HL-60 (cell line): ENCODE results near the gene CAMSAP3.

Experiments used
- DNase-seq, 2 experiments: peaks; one replicate each; pipeline ENCODE4 v3.0.0-alpha.2; 2010 to 2020; ENCODE audit warnings: low read depth in 1 of 2, low spot score in 1 of 2
- H3K27ac ChIP-seq: fragments of 250-450 bp; sonication (Bioruptor Pico); replicated peaks from 2 replicates; pipeline ENCODE4 v1.5.1; 2020; ENCODE audit warnings: mild to moderate bottlenecking, moderate library complexity
- H3K27me3 ChIP-seq: fragments of 250-450 bp; sonication (Bioruptor Pico); 2 replicates; pipeline ENCODE4 v1.5.1; 2021; ENCODE audit warnings: mild to moderate bottlenecking, moderate library complexity; ENCODE audit not compliant: insufficient read depth, poor library complexity, severe bottlenecking
- H3K4me3 ChIP-seq: replicated peaks from 2 replicates; pipeline ENCODE4 v1.5.1; 2011; ENCODE audit warnings: mild to moderate bottlenecking, control low read depth, low read length; ENCODE audit not compliant: insufficient read depth
- CTCF ChIP-seq: IDR thresholded peaks from one replicate; pipeline ENCODE4 v1.5.1; 2011; ENCODE audit warnings: low read length, control low read depth, inconsistent platforms; ENCODE audit not compliant: insufficient read depth
- GABPA ChIP-seq: IDR thresholded peaks from 2 replicates; pipeline ENCODE4 v1.6.1; 2012; ENCODE audit warnings: low read depth
- POLR2AphosphoS5 ChIP-seq: IDR thresholded peaks from 2 replicates; pipeline ENCODE4 v1.6.1; 2012; ENCODE audit warnings: low read depth
- REST ChIP-seq: IDR thresholded peaks from 2 replicates; pipeline ENCODE4 v1.6.1; 2012; ENCODE audit warnings: low read depth; ENCODE audit not compliant: insufficient replicate concordance
- SPI1 ChIP-seq: IDR thresholded peaks from 2 replicates; pipeline ENCODE4 v1.6.1; 2012; ENCODE audit warnings: low read depth, mild to moderate bottlenecking, borderline replicate concordance

CAMSAP3 gene

GRCh38 chr19:7600721-7601120, 5.1 kb downstream of the CAMSAP3 start:
- H3K27ac ChIP-seq = no peak overlapping the region

DNA sequence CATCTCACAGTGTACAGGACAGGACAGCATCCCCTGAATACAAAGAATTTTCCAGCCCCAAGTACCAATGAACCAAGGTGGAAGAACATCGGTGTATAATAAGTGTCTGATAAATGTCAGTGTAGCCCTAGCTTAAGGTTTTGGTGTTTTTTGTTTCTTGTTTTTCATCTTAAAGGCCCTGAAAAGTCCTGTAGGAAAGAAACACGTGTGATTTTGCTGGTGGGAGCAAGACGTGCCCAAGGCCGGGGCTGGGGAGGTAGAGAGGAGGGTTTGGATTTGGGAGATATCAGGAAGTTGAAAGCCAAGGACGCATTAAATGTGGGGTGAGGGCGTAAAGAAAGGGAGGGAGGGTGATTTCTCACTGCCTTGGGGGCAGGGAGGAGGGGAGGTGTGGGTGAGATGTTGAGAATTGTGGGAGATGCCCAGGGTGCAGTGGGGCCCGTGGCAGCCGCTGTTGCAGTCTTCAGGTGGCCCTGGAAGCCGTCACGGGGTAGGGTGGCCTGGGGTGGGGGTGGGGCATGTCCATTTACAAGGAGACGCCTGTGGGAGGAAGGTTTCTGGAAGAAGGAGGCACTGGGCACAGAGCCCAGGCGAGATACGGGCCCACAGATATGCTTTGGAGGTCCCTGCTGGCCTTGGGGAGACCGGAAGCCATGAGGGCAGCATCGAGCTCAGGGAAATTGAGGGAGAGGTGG, 6.7 kb downstream of the CAMSAP3 start:
- DNase-seq = no peak
- Histone ChIP-seq H3K4me3 (no peak overlapping the region), H3K27ac (no peak overlapping the region), H3K27me3 (peaks cover 10% of the 10 kb centered on the region)
- no peak for TF ChIP-seq POLR2AphosphoS5
- TF ChIP-seq GABPA = no peak
- TF ChIP-seq REST = no peak
- no peak for TF ChIP-seq CTCF
- TF ChIP-seq SPI1 = no peak

More at GRCh38 chr19:7600721-7601120, 5.1 kb downstream of the CAMSAP3 start:
- TF ChIP-seq SPI1 = no peak
- TF ChIP-seq GABPA = no peak
- TF ChIP-seq CTCF = no peak
- no peak for TF ChIP-seq REST
- no peak for TF ChIP-seq POLR2AphosphoS5
- no peak overlapping the region for H3K4me3 ChIP-seq
- DNase-seq = no peak
- peaks cover 18% of the 10 kb centered on the region for H3K27me3 ChIP-seq

DNA sequence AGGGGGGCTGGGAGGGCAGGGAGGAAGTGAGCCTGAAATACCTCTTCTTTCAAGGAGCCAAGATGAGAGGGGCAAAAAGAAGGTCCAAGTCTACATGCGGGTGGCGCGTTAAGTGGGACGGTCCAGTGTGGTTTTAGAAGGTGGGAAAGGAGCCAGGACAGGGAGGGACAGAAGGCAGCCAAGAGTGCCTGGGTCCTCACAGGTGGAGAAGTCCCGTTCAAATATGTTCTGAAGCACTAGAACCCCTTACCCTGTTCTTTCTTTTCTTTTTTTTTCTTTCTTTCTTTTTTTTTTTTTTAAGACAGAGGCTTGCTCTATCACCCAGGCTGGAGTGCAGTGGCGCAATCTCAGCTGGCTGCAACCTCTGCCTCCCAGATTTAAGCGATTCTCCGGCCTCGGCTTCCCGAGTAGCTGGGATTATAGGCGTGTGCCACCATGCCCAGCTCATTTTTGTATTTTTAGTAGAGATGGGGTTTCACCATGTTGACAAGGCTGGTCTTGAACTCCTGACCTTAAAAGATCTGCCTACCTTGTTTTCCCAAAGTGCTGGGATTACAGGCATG, 7.4 kb downstream of the CAMSAP3 start:
- Histone ChIP-seq H3K27me3 (peaks cover 6% of the 10 kb centered on the region), H3K4me3 (no peak overlapping the region), H3K27ac (no peak overlapping the region)
- TF ChIP-seq REST = no peak
- no peak for TF ChIP-seq CTCF
- no peak for TF ChIP-seq POLR2AphosphoS5
- TF ChIP-seq SPI1 = no peak
- TF ChIP-seq GABPA = no peak
- DNase-seq = no peak
